ENCODE data around the gene CCDC71.

The CCDC71 gene

GRCh38 chr3:49120096-49120437 is 46.1 kb downstream of the CCDC71 start:
- Histone ChIP-seq H2AK5ac (ENCODE audit: low read depth, low read length) (peak overlapping the region; percentile 8), H3K23ac (ENCODE audit: low read depth, low read length, poor library complexity) (peak overlapping the region; percentile 86), H2BK15ac (ENCODE audit: low read length) (no peak overlapping the region), H3K4me3 (ENCODE audit: low read length in 2 of 2) (peak overlapping the region; percentile 97), H3K9ac (ENCODE audit: low read depth, low read length, poor library complexity) (peak overlapping the region; percentile 98), H2BK12ac (ENCODE audit: low read length) (no peak overlapping the region), H3K4me1 (ENCODE audit: control insufficient read depth in 2 of 2, insufficient read depth in 1 of 2, low read depth in 1 of 2, low read length in 2 of 2) (peaks cover 8 to 9% of the 10 kb centered on the region in 2 donors), H2BK5ac (ENCODE audit: low read length) (no peak overlapping the region), H2AFZ (ENCODE audit: low read length) (peak overlapping the region; percentile 88), H3K79me1 (ENCODE audit: low read depth, low read length) (peaks cover 5% of the 10 kb centered on the region), H3K9me3 (replicated peaks in 1 of 2; ENCODE audit: control insufficient read depth in 2 of 2, insufficient read depth in 1 of 2, low read depth in 1 of 2, low read length in 2 of 2) (peaks cover 0 to 3% of the 10 kb centered on the region in 2 donors), H4K91ac (ENCODE audit: low read depth, low read length, poor library complexity) (peak overlapping the region; percentile 11), H3K27ac (replicated peaks; ENCODE audit: low read length) (no peak overlapping the region), H3K4ac (ENCODE audit: low read length) (no peak overlapping the region), H3K4me2 (ENCODE audit: insufficient read depth, low read length, poor library complexity, severe bottlenecking) (peak overlapping the region; percentile 84), H3K27me3 (ENCODE audit: control insufficient read depth in 3 of 3, insufficient read depth in 3 of 3, low read depth in 1 of 3, low read length in 3 of 3) (no peaks in the 10 kb centered on the region), H3K18ac (ENCODE audit: low read length) (peak overlapping the region; percentile 81), H3K14ac (ENCODE audit: low read length) (peak overlapping the region; percentile 28), H2BK120ac (ENCODE audit: low read depth, low read length) (no peak overlapping the region), H4K8ac (ENCODE audit: low read depth, low read length) (no peak overlapping the region), H3K36me3 (replicated peaks in 1 of 2; ENCODE audit: control insufficient read depth in 2 of 2, insufficient read depth in 2 of 2, low read length in 2 of 2) (peaks cover 63 to 72% of the 10 kb centered on the region in 2 donors)
- no peak for DNase-seq (ENCODE audit: low spot score)
- no CpG with 5 or more reads among the region's 9 CpGs for WGBS, 2 donors (ENCODE audit: extremely low coverage in 2 of 2, insufficient read length in 2 of 2, insufficient replicate concordance in 1 of 2)

GRCh38 chr3:49119439-49119838 is 46.7 kb downstream of the CCDC71 start:
- peak overlapping the region; percentile 97 for H3K4me3 ChIP-seq (ENCODE audit: low read length in 2 of 2)

GRCh38 chr3:49119036-49119435 is 47.1 kb downstream of the CCDC71 start:
- Histone ChIP-seq H3K36me3 (replicated peaks in 1 of 2; ENCODE audit: control insufficient read depth in 2 of 2, insufficient read depth in 2 of 2, low read length in 2 of 2) (peaks cover 62 to 72% of the 10 kb centered on the region in 2 donors), H2AK5ac (ENCODE audit: low read depth, low read length) (no peak overlapping the region), H3K4me1 (ENCODE audit: control insufficient read depth in 2 of 2, insufficient read depth in 1 of 2, low read depth in 1 of 2, low read length in 2 of 2) (peaks cover 8 to 9% of the 10 kb centered on the region in 2 donors), H3K14ac (ENCODE audit: low read length) (no peak overlapping the region), H2AFZ (ENCODE audit: low read length) (no peak overlapping the region), H3K79me1 (ENCODE audit: low read depth, low read length) (peaks cover 5% of the 10 kb centered on the region), H3K18ac (ENCODE audit: low read length) (no peak overlapping the region), H2BK15ac (ENCODE audit: low read length) (no peak overlapping the region), H4K91ac (ENCODE audit: low read depth, low read length, poor library complexity) (no peak overlapping the region), H3K4me3 (ENCODE audit: low read length in 2 of 2) (peak overlapping the region in 1 of 2 donors; percentile 97), H4K8ac (ENCODE audit: low read depth, low read length) (no peak overlapping the region), H3K27me3 (ENCODE audit: control insufficient read depth in 3 of 3, insufficient read depth in 3 of 3, low read depth in 1 of 3, low read length in 3 of 3) (no peaks in the 10 kb centered on the region), H3K23ac (ENCODE audit: low read depth, low read length, poor library complexity) (no peak overlapping the region), H3K4ac (ENCODE audit: low read length) (no peak overlapping the region), H3K9ac (ENCODE audit: low read depth, low read length, poor library complexity) (no peak overlapping the region), H2BK12ac (ENCODE audit: low read length) (no peak overlapping the region), H2BK5ac (ENCODE audit: low read length) (no peak overlapping the region), H3K27ac (replicated peaks; ENCODE audit: low read length) (no peak overlapping the region), H2BK120ac (ENCODE audit: low read depth, low read length) (no peak overlapping the region), H3K9me3 (replicated peaks in 1 of 2; ENCODE audit: control insufficient read depth in 2 of 2, insufficient read depth in 1 of 2, low read depth in 1 of 2, low read length in 2 of 2) (peaks cover 0 to 3% of the 10 kb centered on the region in 2 donors), H3K4me2 (ENCODE audit: insufficient read depth, low read length, poor library complexity, severe bottlenecking) (no peak overlapping the region)
- no CpG with 5 or more reads among the region's 10 CpGs for WGBS, 2 donors (ENCODE audit: extremely low coverage in 2 of 2, insufficient read length in 2 of 2, insufficient replicate concordance in 1 of 2)
- no peak for DNase-seq (ENCODE audit: low spot score)

More at GRCh38 chr3:49119439-49119838, 46.7 kb downstream of the CCDC71 start:
- Histone ChIP-seq H2BK12ac (ENCODE audit: low read length) (no peak overlapping the region), H3K27ac (replicated peaks; ENCODE audit: low read length) (no peak overlapping the region), H3K27me3 (ENCODE audit: control insufficient read depth in 3 of 3, insufficient read depth in 3 of 3, low read depth in 1 of 3, low read length in 3 of 3) (no peaks in the 10 kb centered on the region), H4K91ac (ENCODE audit: low read depth, low read length, poor library complexity) (no peak overlapping the region), H2BK15ac (ENCODE audit: low read length) (no peak overlapping the region), H3K18ac (ENCODE audit: low read length) (no peak overlapping the region), H2AFZ (ENCODE audit: low read length) (no peak overlapping the region), H3K4me1 (ENCODE audit: control insufficient read depth in 2 of 2, insufficient read depth in 1 of 2, low read depth in 1 of 2, low read length in 2 of 2) (peaks cover 8 to 9% of the 10 kb centered on the region in 2 donors), H3K9ac (ENCODE audit: low read depth, low read length, poor library complexity) (no peak overlapping the region), H3K36me3 (replicated peaks in 1 of 2; ENCODE audit: control insufficient read depth in 2 of 2, insufficient read depth in 2 of 2, low read length in 2 of 2) (peaks cover 63 to 72% of the 10 kb centered on the region in 2 donors), H3K4ac (ENCODE audit: low read length) (no peak overlapping the region), H3K23ac (ENCODE audit: low read depth, low read length, poor library complexity) (no peak overlapping the region), H3K9me3 (replicated peaks in 1 of 2; ENCODE audit: control insufficient read depth in 2 of 2, insufficient read depth in 1 of 2, low read depth in 1 of 2, low read length in 2 of 2) (peaks cover 0 to 3% of the 10 kb centered on the region in 2 donors), H2BK120ac (ENCODE audit: low read depth, low read length) (no peak overlapping the region), H3K79me1 (ENCODE audit: low read depth, low read length) (peaks cover 5% of the 10 kb centered on the region), H3K4me2 (ENCODE audit: insufficient read depth, low read length, poor library complexity, severe bottlenecking) (peak overlapping the region; percentile 84), H3K14ac (ENCODE audit: low read length) (no peak overlapping the region), H4K8ac (ENCODE audit: low read depth, low read length) (no peak overlapping the region), H2AK5ac (ENCODE audit: low read depth, low read length) (no peak overlapping the region), H2BK5ac (ENCODE audit: low read length) (no peak overlapping the region)
- DNase-seq (ENCODE audit: low spot score): no peak
- no CpG with 5 or more reads among the region's 3 CpGs for WGBS, 2 donors (ENCODE audit: extremely low coverage in 2 of 2, insufficient read length in 2 of 2, insufficient replicate concordance in 1 of 2)

Measured in neuronal stem cell (in vitro differentiated cells).